GM10847 (cell line): ENCODE measurements around the gene DIAPH2.

Experiments
- POLR2A ChIP-seq: IDR thresholded peaks from 2 replicates; pipeline ENCODE4 v1.6.1; 2011; ENCODE audit not compliant: insufficient read length; ENCODE audit errors: extremely low read depth

The DIAPH2 gene

GRCh38 chrX:97126020-97126419 is 441.4 kb downstream of the DIAPH2 start:
- no peak for TF ChIP-seq POLR2A

GRCh38 chrX:97132664-97133415 is 448.2 kb downstream of the DIAPH2 start:
- no peak for TF ChIP-seq POLR2A

- no peak for TF ChIP-seq POLR2A
Observed at GRCh38 chrX:97145934-97146333, 461.3 kb downstream of the DIAPH2 start.

GRCh38 chrX:97155816-97156215 is 471.2 kb downstream of the DIAPH2 start:
- no peak for TF ChIP-seq POLR2A

- TF ChIP-seq POLR2A, result no peak
Observed at GRCh38 chrX:97158269-97158668, 473.6 kb downstream of the DIAPH2 start.

- no peak for TF ChIP-seq POLR2A
Observed at GRCh38 chrX:97159916-97160800, 475.5 kb downstream of the DIAPH2 start.

GRCh38 chrX:97167333-97167732 is 482.7 kb downstream of the DIAPH2 start:
- TF ChIP-seq POLR2A, result no peak

GRCh38 chrX:97168646-97169045 is 484.0 kb downstream of the DIAPH2 start:
- no peak for TF ChIP-seq POLR2A

GRCh38 chrX:97175147-97175546 is 490.5 kb downstream of the DIAPH2 start:
- TF ChIP-seq POLR2A, result no peak

- no peak for TF ChIP-seq POLR2A
Observed at GRCh38 chrX:97189668-97190067, 505.0 kb downstream of the DIAPH2 start.

GRCh38 chrX:97199501-97199900 is 514.9 kb downstream of the DIAPH2 start:
- no peak for TF ChIP-seq POLR2A

GRCh38 chrX:97200454-97200853 is 515.8 kb downstream of the DIAPH2 start:
- TF ChIP-seq POLR2A, result no peak

GRCh38 chrX:97210501-97210900 is 525.9 kb downstream of the DIAPH2 start:
- no peak for TF ChIP-seq POLR2A

GRCh38 chrX:97211070-97211469 is 526.4 kb downstream of the DIAPH2 start:
- no peak for TF ChIP-seq POLR2A

- no peak for TF ChIP-seq POLR2A
Observed at GRCh38 chrX:97215186-97215585, 530.5 kb downstream of the DIAPH2 start.

GRCh38 chrX:97224148-97224547 is 539.5 kb downstream of the DIAPH2 start:
- no peak for TF ChIP-seq POLR2A
